HepG2 (cell line): ENCODE results near the gene PTGER3. TPM values are rescaled to one million over a fixed set of nuclear protein-coding genes. Genes with fewer than 3 reads are reported as not detected.

Source experiments
- ATAC-seq: fragments of 200-7000 bp; cut with Tn5 transposase; 3 replicates; pipeline ENCODE4 v1.9.1; 2020; ENCODE audit warnings: mild to moderate bottlenecking, moderate library complexity
- BruUV-seq: library from RNA; stranded (reverse); fragments of 400-500 nt; replicated peaks from 2 replicates; lab custom pipeline; 2021; lab: Mats Ljungman, UMichigan
- CTCF ChIA-PET: fragments of 300-600 bp; formaldehyde crosslinking; extraction: SDS; loops from one replicate; lab custom pipeline; 2021; ENCODE audit warnings: low total read pairs, inconsistent platforms, low intra/inter-chr PET ratio; lab: Yijun Ruan, JAX
- POLR2A ChIA-PET: fragments of 350-600 bp; sonication (Branson Sonifier 250); formaldehyde crosslinking; loops from one replicate; lab custom pipeline; 2020; ENCODE audit warnings: antibody characterized with exemption, inconsistent platforms; lab: Yijun Ruan, JAX
- DNase-seq: peaks from one replicate; pipeline ENCODE4 v3.0.0-alpha.2; 2015; ENCODE audit warnings: low spot score
- FAIRE-seq: peaks from 3 replicates; lab custom pipeline; 2011; peaks lifted over from hg19 to GRCh38; lab: Jason Lieb, UNC
- H2AFZ ChIP-seq: one replicate; pipeline ENCODE4 v1.6.1; 2011; ENCODE audit warnings: low read length, inconsistent platforms
- H3K27ac ChIP-seq: fragments of 300-600 bp; 3 replicates; pipeline ENCODE4 v1.8.0; 2011; ENCODE audit warnings: mixed run types, mild to moderate bottlenecking, mixed read lengths, low read length, inconsistent platforms; ENCODE audit not compliant: insufficient read depth; ENCODE audit errors: extremely low read length
- H3K27me3 ChIP-seq, 2 experiments: fragments of 200-600 bp in 1 of 2; 2 replicates in 1 of 2; 3 replicates in 1 of 2; pipeline versions ENCODE4 v1.6.0 to v1.8.0; 2011; ENCODE audit warnings: low read length in 2 of 2, mild to moderate bottlenecking in 2 of 2, moderate library complexity in 2 of 2, inconsistent platforms in 1 of 2; ENCODE audit not compliant: insufficient read depth in 2 of 2, control insufficient read depth in 1 of 2
- H3K36me3 ChIP-seq, 2 experiments: fragments of 200-600 bp in 1 of 2; replicated peaks in 1 of 2; 2 replicates in 1 of 2; 3 replicates in 1 of 2; pipeline versions ENCODE4 v1.5.1 to v1.8.0; 2011; ENCODE audit warnings: low read length in 2 of 2, inconsistent platforms in 1 of 2; ENCODE audit not compliant: insufficient read depth in 2 of 2, control insufficient read depth in 1 of 2
- H3K4me1 ChIP-seq: 2 replicates; pipeline ENCODE4 v1.5.1; 2012; ENCODE audit warnings: low read length, inconsistent platforms; ENCODE audit not compliant: insufficient read depth
- H3K4me2 ChIP-seq: 2 replicates; pipeline ENCODE4 v1.6.0; 2011; ENCODE audit warnings: low read depth, low read length, inconsistent platforms
- H3K4me3 ChIP-seq, 3 experiments: fragments of 200-600 bp in 1 of 3; sonication (generic), shearing (Covaris generic) in 1 of 3; replicated peaks in 1 of 3; 2 replicates each; pipeline ENCODE4 v1.5.1; 2011 to 2016; ENCODE audit warnings: low read length in 3 of 3, inconsistent platforms in 2 of 3, low read depth in 2 of 3, mild to moderate bottlenecking in 2 of 3, control low read depth in 1 of 3, mixed read lengths in 1 of 3; ENCODE audit not compliant: insufficient read depth in 1 of 3
- H3K79me2 ChIP-seq: one replicate; pipeline ENCODE4 v1.6.1; 2011; ENCODE audit warnings: low read length, inconsistent platforms; ENCODE audit not compliant: insufficient read depth
- H3K9ac ChIP-seq: 2 replicates; pipeline ENCODE4 v1.6.0; 2011; ENCODE audit warnings: mild to moderate bottlenecking, low read depth, low read length, inconsistent platforms; ENCODE audit not compliant: insufficient read depth
- H3K9me3 ChIP-seq: 2 replicates; pipeline ENCODE4 v1.5.1; 2012; ENCODE audit warnings: mild to moderate bottlenecking, low read length
- H4K20me1 ChIP-seq: 2 replicates; pipeline ENCODE4 v1.6.0; 2011; ENCODE audit warnings: inconsistent platforms, mild to moderate bottlenecking, low read length, moderate library complexity; ENCODE audit not compliant: insufficient read depth
- EZH2 ChIP-seq: conservative IDR thresholded peaks from 2 replicates; pipeline ENCODE4 v1.6.1; 2012; ENCODE audit warnings: mild to moderate bottlenecking, low read depth, low read length, moderate library complexity
- SAFB2 ChIP-seq: sonication (generic); formaldehyde crosslinking; IDR thresholded peaks from 2 replicates; pipeline ENCODE4 v1.5.1; 2020; ENCODE audit warnings: missing genetic modification reagents, low read depth, mild to moderate bottlenecking, borderline replicate concordance
- SETDB1 ChIP-seq: sonication (generic); formaldehyde crosslinking; IDR thresholded peaks from 2 replicates; pipeline ENCODE4 v1.5.1; 2020; ENCODE audit warnings: missing genetic modification reagents, mild to moderate bottlenecking, borderline replicate concordance
- SIN3A ChIP-seq: IDR thresholded peaks from 2 replicates; pipeline ENCODE4 v1.6.1; 2011; ENCODE audit warnings: low read depth, mild to moderate bottlenecking, control low read depth, low read length, borderline replicate concordance
- SMARCE1 ChIP-seq: fragments of 450-650 bp; IDR thresholded peaks from 2 replicates; pipeline ENCODE4 v1.6.1; 2017; ENCODE audit warnings: borderline replicate concordance
- TBP ChIP-seq: sonication (generic); formaldehyde crosslinking; IDR thresholded peaks from 2 replicates; pipeline ENCODE4 v1.5.0; 2020; ENCODE audit warnings: missing genetic modification reagents
- ZFAT ChIP-seq: sonication (generic); formaldehyde crosslinking; conservative IDR thresholded peaks from 2 replicates; pipeline ENCODE4 v1.8.1; 2023; ENCODE audit warnings: missing genetic modification reagents, inconsistent platforms
- ZNF296 ChIP-seq: sonication (generic); formaldehyde crosslinking; conservative IDR thresholded peaks from 2 replicates; pipeline ENCODE4 v1.5.0; 2020; ENCODE audit warnings: mild to moderate bottlenecking, missing genetic modification reagents
- ZNF382 ChIP-seq: sonication (generic); formaldehyde crosslinking; IDR thresholded peaks from 2 replicates; pipeline ENCODE4 v1.5.0; 2020; ENCODE audit warnings: missing genetic modification reagents, mild to moderate bottlenecking, borderline replicate concordance
- ZNF557 ChIP-seq: sonication (generic); formaldehyde crosslinking; IDR thresholded peaks from 2 replicates; pipeline ENCODE4 v1.4.0; 2020; ENCODE audit warnings: missing genetic modification reagents
- ZNF605 ChIP-seq: sonication (generic); formaldehyde crosslinking; IDR thresholded peaks from 2 replicates; pipeline ENCODE4 v1.8.0; 2022; ENCODE audit warnings: mild to moderate bottlenecking, missing genetic modification reagents
- ZNF615 ChIP-seq: sonication (generic); formaldehyde crosslinking; IDR thresholded peaks from 2 replicates; pipeline ENCODE4 v1.5.0; 2020; ENCODE audit warnings: mild to moderate bottlenecking, missing genetic modification reagents, borderline replicate concordance
- ZNF619 ChIP-seq: sonication (generic); formaldehyde crosslinking; IDR thresholded peaks from 2 replicates; pipeline ENCODE4 v1.4.0; 2020; ENCODE audit warnings: mild to moderate bottlenecking, missing genetic modification reagents
- in situ Hi-C: cut with HindIII; loops from 2 replicates; pipeline ENCODE4 v1.10.0; 2017; ENCODE audit warnings: low pct_unique_long_range_greater_than_20kb; ENCODE audit not compliant: extremely low pct_ligation_motif_present
- intact Hi-C: fragments of 100-400 bp; cut with micrococcal nuclease; formaldehyde crosslinking; loops from one replicate; pipeline ENCODE4 v1.10.0; 2022; ENCODE audit not compliant: unreplicated experiment
- polyA plus RNA-seq, 8 experiments: library from polyadenylated mRNA; depleted of rRNA in 3 of 8; stranded (reverse) in 7 of 8; unstranded in 1 of 8; fragments of >200 nt; fragmentation: Illumina TruSeq in 4 of 8; extraction: Trizol in 4 of 8; gene quantifications; 2 replicates each; pipeline versions ENCODE4 v1.2.1 to v1.2.3, GENCODE V29; 2011 to 2016; ENCODE audit warnings: low read depth in 4 of 8, missing spikeins in 1 of 8, mixed read lengths in 1 of 8; ENCODE audit not compliant: insufficient read depth in 1 of 8
- total RNA-seq, 5 experiments: library from RNA; depleted of rRNA; stranded (reverse); fragments of >200 nt; fragmentation: Illumina TruSeq; extraction: Trizol; gene quantifications; 2 replicates each; pipeline ENCODE4 v1.2.3, GENCODE V29; 2016; ENCODE audit warnings: low read depth in 1 of 5
- TF ChIP-seq, protein P1 (sequence below): sonication (generic); formaldehyde crosslinking; IDR thresholded peaks from 2 replicates; pipeline ENCODE4 v1.5.1; 2020; ENCODE audit warnings: mild to moderate bottlenecking, moderate library complexity, missing genetic modification reagents
- TF ChIP-seq, protein P2 (sequence below): sonication (generic); formaldehyde crosslinking; IDR thresholded peaks from 2 replicates; pipeline ENCODE4 v1.4.0; 2020; ENCODE audit warnings: missing genetic modification reagents; ENCODE audit errors: not compliant biosample characterization
- TF ChIP-seq, protein P3 (sequence below): sonication (generic); formaldehyde crosslinking; IDR thresholded peaks from 2 replicates; pipeline ENCODE4 v1.5.0; 2020; ENCODE audit warnings: missing genetic modification reagents, mild to moderate bottlenecking, borderline replicate concordance
- TF ChIP-seq, protein P4 (sequence below): sonication (generic); formaldehyde crosslinking; IDR thresholded peaks from 2 replicates; pipeline ENCODE4 v1.5.1; 2020; ENCODE audit warnings: mild to moderate bottlenecking, missing genetic modification reagents
- TF ChIP-seq, protein P5 (sequence below): sonication (generic); formaldehyde crosslinking; IDR thresholded peaks from 2 replicates; pipeline ENCODE4 v1.5.0; 2020; ENCODE audit warnings: mild to moderate bottlenecking, missing genetic modification reagents

PTGER3 gene
- total and polyA plus RNA-seq, 2 of the 13 experiments (the other 11 are each of a cell fraction or from before 2014, with no cell fraction given): 0.01 TPM; not detected in 1

DNA sequence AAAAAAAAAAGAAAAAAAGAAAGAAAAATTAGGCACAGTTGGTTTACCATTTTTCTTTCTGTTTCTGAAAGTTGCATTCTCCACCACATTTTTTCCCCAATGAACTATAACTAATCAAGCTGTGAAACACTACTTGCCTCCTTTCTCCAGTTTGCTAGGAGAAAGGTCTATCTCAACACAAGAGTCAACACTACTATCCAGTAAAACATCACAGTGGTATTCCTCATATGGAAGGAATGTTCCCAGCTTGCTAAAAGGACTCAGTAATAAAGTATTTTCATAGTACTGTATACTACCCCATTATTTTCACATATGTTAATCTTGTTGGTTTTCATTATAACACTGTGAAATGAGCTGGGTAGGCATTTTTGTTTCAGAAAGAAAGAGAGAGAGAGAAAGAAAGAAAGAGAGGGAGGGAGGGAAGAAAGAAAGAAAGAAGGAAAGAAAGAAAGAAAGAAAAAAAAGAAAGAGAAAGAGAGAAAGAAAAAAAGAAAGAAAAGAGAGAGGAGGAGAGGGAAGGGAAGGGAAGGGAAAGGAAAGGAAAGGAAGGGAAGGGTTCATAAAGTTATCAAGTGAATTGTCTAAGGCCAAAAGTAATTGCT is 7.9 kb downstream of the PTGER3 start:
- in situ Hi-C loops: no loop called here
- DNase-seq: no peak
- H3K27me3 ChIP-seq: no peaks in the 10 kb centered on the region

More for the DNA sequence above, 7.9 kb downstream of the PTGER3 start:
- no peak for FAIRE-seq
- H3K4me2 ChIP-seq: no peak overlapping the region
- TF ChIP-seq ZNF605 (no peak), SIN3A (no peak), SETDB1 (CRISPR knock-in tag) (no peak), ZNF619 (CRISPR knock-in tag) (no peak), ZFAT (CRISPR knock-in tag) (no peak), SAFB2 (no peak), TBP (CRISPR knock-in tag) (no peak), ZNF382 (CRISPR knock-in tag) (no peak), SMARCE1 (no peak), ZNF615 (CRISPR knock-in tag) (no peak), ZNF296 (CRISPR knock-in tag) (no peak), EZH2 (no peak), ZNF557 (no peak)
- TF ChIP-seq, protein P1, sequence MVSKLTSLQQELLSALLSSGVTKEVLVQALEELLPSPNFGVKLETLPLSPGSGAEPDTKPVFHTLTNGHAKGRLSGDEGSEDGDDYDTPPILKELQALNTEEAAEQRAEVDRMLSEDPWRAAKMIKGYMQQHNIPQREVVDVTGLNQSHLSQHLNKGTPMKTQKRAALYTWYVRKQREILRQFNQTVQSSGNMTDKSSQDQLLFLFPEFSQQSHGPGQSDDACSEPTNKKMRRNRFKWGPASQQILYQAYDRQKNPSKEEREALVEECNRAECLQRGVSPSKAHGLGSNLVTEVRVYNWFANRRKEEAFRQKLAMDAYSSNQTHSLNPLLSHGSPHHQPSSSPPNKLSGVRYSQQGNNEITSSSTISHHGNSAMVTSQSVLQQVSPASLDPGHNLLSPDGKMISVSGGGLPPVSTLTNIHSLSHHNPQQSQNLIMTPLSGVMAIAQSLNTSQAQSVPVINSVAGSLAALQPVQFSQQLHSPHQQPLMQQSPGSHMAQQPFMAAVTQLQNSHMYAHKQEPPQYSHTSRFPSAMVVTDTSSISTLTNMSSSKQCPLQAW (CRISPR knock-in tag): no peak
- TF ChIP-seq, protein P2, sequence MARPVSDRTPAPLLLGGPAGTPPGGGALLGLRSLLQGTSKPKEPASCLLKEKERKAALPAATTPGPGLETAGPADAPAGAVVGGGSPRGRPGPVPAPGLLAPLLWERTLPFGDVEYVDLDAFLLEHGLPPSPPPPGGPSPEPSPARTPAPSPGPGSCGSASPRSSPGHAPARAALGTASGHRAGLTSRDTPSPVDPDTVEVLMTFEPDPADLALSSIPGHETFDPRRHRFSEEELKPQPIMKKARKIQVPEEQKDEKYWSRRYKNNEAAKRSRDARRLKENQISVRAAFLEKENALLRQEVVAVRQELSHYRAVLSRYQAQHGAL (CRISPR knock-in tag): no peak
- TF ChIP-seq, protein P3, sequence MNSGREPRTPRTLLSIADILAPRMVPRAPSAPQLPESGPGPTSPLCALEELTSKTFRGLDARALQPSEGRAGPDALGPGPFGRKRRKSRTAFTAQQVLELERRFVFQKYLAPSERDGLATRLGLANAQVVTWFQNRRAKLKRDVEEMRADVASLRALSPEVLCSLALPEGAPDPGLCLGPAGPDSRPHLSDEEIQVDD (CRISPR knock-in tag): no peak
- TF ChIP-seq, protein P4, sequence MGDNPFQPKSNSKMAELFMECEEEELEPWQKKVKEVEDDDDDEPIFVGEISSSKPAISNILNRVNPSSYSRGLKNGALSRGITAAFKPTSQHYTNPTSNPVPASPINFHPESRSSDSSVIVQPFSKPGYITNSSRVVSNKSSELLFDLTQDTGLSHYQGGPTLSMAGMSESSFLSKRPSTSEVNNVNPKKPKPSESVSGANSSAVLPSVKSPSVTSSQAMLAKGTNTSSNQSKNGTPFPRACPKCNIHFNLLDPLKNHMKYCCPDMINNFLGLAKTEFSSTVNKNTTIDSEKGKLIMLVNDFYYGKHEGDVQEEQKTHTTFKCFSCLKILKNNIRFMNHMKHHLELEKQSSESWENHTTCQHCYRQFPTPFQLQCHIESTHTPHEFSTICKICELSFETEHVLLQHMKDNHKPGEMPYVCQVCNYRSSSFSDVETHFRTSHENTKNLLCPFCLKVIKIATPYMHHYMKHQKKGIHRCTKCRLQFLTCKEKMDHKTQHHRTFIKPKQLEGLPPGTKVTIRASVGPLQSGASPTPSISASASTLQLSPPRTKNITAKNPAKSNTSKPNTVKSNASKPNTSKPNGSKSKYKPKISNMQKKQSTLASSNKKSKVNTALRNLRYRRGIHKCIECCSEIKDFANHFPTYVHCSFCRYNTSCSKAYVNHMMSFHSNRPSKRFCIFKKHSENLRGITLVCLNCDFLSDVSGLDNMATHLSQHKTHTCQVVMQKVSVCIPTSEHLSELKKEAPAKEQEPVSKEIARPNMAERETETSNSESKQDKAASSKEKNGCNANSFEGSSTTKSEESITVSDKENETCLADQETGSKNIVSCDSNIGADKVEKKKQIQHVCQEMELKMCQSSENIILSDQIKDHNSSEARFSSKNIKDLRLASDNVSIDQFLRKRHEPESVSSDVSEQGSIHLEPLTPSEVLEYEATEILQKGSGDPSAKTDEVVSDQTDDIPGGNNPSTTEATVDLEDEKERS (CRISPR knock-in tag): no peak
- TF ChIP-seq, protein P5, sequence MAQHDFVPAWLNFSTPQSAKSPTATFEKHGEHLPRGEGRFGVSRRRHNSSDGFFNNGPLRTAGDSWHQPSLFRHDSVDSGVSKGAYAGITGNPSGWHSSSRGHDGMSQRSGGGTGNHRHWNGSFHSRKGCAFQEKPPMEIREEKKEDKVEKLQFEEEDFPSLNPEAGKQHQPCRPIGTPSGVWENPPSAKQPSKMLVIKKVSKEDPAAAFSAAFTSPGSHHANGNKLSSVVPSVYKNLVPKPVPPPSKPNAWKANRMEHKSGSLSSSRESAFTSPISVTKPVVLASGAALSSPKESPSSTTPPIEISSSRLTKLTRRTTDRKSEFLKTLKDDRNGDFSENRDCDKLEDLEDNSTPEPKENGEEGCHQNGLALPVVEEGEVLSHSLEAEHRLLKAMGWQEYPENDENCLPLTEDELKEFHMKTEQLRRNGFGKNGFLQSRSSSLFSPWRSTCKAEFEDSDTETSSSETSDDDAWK (CRISPR knock-in tag): no peak
- TF ChIP-seq, all 625 proteins: peak for 0
- POLR2A ChIA-PET: no interaction called here
- no peak overlapping the region for H3K4me3 ChIP-seq
- H3K9ac ChIP-seq: no peak overlapping the region
- H3K9me3 ChIP-seq: no peaks in the 10 kb centered on the region
- no peaks in the 10 kb centered on the region for H3K79me2 ChIP-seq
- no peak overlapping the region for H3K27ac ChIP-seq
- no peak for ATAC-seq
- H2AFZ ChIP-seq: no peak overlapping the region
- H4K20me1 ChIP-seq: no peaks in the 10 kb centered on the region
- intact Hi-C loops: no loop called here
- H3K4me1 ChIP-seq: no peaks in the 10 kb centered on the region
- CTCF ChIA-PET: no interaction called here
- BruUV-seq: no TSS peak
- no peaks in the 10 kb centered on the region for H3K36me3 ChIP-seq
